ENCODE data around the gene IQCC. TPM values are rescaled to one million over a fixed set of nuclear protein-coding genes. Genes with fewer than 3 reads are reported as not detected.

The IQCC gene
- polyA plus RNA-seq, 1 experiment, result 1.3 TPM

DNA sequence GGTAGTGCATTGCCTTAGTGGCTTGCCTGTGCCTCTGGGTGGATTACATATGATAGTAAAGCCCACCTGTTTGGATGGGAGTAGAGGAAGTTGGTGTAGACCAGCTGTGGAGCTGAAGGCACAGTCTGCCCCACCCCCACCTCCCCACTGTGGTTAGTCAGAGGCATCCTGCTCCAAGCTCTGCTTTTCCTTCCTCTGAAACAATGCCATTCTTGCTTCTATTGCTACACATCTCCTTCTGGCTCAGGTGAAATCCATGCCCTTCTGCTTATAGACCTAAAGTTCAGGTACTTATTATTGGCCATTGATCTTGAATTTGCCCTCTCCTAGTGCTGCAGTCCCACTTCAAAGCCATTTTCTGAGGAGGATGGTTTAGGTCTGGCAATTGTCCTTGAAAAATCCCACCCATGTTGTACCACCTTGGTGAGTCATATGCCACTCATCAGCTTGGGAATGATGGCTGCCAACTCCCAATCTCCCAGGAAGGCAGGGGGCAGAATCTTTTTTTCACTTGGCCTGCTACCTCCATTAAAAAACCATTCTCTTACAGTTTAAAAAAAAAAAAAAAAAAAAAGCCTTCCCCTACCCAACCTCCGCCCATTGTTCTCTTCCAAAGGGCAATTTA, 32.7 kb upstream of the IQCC start:
- Histone ChIP-seq H3K27ac (ENCODE audit: low read depth, low read length) (peak overlapping the region; percentile 34), H3K4me3 (ENCODE audit: low read depth, low read length) (no peak overlapping the region), H3K27me3 (ENCODE audit: control insufficient read depth, insufficient read depth, low read length) (no peaks in the 10 kb centered on the region), H3K9me3 (ENCODE audit: control insufficient read depth, insufficient read depth, low read length) (no peaks in the 10 kb centered on the region)
- POLR2A ChIA-PET, result interaction anchor here (0.6 kb wide), 1 partner anchor 151 kb away, joined by 3 read pairs; no protein-coding TSS in a partner anchor
- DNase-seq (ENCODE audit: low read depth, low spot score), result no peak
- CTCF ChIA-PET, result no interaction called here
- TF ChIP-seq, protein P1, sequence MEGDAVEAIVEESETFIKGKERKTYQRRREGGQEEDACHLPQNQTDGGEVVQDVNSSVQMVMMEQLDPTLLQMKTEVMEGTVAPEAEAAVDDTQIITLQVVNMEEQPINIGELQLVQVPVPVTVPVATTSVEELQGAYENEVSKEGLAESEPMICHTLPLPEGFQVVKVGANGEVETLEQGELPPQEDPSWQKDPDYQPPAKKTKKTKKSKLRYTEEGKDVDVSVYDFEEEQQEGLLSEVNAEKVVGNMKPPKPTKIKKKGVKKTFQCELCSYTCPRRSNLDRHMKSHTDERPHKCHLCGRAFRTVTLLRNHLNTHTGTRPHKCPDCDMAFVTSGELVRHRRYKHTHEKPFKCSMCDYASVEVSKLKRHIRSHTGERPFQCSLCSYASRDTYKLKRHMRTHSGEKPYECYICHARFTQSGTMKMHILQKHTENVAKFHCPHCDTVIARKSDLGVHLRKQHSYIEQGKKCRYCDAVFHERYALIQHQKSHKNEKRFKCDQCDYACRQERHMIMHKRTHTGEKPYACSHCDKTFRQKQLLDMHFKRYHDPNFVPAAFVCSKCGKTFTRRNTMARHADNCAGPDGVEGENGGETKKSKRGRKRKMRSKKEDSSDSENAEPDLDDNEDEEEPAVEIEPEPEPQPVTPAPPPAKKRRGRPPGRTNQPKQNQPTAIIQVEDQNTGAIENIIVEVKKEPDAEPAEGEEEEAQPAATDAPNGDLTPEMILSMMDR (IDR thresholded peaks at IDR 0.05; ENCODE audit: low read depth, low read length), result no peak

DNA sequence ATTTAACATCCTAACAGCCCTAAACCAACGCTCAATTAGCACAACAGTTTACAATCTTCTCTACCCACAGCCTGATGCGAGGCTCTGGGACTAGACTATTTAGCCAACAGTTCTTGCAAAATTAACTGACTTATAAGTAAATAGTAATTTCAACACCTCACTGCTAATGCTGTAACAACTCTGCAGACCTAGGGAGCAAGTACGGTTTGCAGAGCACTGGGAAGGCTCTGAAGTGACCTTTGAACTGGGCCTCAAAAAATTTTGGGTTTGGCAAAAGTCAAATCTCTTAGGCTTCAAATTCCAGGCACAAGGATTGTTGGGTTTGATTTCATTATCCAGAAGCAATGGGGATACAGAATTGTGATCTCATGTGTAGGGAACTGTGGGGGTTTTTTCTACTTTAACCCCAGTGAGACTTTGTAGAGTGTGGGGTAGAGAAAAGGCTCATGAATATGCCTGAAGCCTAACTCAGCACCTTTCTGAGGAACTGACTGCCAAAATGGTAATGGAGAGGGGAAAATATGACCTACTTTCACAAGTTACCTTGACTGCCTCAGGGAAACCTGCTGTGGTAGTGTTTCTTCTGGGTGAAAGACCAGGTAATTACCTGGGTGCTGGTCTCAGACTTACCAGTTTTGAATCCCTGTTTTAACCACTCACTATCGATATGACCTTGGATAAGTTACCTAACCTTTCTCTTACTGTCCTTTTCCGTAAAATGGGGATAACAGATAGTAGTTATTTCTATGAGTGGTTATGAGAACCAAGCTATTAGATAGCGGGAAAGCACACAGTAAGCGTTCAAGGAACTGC, 26.9 kb upstream of the IQCC start:
- H3K27ac ChIP-seq (ENCODE audit: low read depth, low read length), result peak overlapping the region; percentile 58
- no peak for DNase-seq (ENCODE audit: low read depth, low spot score)
- CTCF ChIA-PET, result no interaction called here
- H3K27me3 ChIP-seq (ENCODE audit: control insufficient read depth, insufficient read depth, low read length), result no peaks in the 10 kb centered on the region
- TF ChIP-seq, protein P1 (IDR thresholded peaks at IDR 0.05; ENCODE audit: low read depth, low read length), result no peak
- no peak overlapping the region for H3K4me3 ChIP-seq (ENCODE audit: low read depth, low read length)
- H3K9me3 ChIP-seq (ENCODE audit: control insufficient read depth, insufficient read depth, low read length), result no peaks in the 10 kb centered on the region; the same call in 1 of the 2 replicates
- POLR2A ChIA-PET, result interaction anchor here (0.7 to 2.6 kb wide), 13 partner anchors 17 to 157 kb away, joined by 3 to 19 read pairs (median 7); partner anchors contain the start of genes CCDC28B, IQCC, KPNA6 and MARCKSL1

DNA sequence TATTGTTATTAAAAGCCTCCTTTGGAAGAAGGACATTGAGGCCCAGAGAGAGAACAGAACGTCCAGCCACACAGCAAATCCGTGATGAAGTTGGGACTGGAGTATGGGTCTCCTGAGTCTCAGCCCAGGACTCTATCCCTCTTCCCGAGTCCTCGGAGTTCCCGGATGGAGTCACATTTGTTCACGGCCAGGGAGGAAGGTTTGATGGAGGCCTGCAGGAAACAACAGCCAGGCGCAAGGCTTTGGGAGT, 26.4 kb upstream of the IQCC start:
- CTCF ChIA-PET, result no interaction called here
- no peak for DNase-seq (ENCODE audit: low read depth, low spot score)
- TF ChIP-seq, protein P1 (IDR thresholded peaks at IDR 0.05; ENCODE audit: low read depth, low read length), result no peak

DNA sequence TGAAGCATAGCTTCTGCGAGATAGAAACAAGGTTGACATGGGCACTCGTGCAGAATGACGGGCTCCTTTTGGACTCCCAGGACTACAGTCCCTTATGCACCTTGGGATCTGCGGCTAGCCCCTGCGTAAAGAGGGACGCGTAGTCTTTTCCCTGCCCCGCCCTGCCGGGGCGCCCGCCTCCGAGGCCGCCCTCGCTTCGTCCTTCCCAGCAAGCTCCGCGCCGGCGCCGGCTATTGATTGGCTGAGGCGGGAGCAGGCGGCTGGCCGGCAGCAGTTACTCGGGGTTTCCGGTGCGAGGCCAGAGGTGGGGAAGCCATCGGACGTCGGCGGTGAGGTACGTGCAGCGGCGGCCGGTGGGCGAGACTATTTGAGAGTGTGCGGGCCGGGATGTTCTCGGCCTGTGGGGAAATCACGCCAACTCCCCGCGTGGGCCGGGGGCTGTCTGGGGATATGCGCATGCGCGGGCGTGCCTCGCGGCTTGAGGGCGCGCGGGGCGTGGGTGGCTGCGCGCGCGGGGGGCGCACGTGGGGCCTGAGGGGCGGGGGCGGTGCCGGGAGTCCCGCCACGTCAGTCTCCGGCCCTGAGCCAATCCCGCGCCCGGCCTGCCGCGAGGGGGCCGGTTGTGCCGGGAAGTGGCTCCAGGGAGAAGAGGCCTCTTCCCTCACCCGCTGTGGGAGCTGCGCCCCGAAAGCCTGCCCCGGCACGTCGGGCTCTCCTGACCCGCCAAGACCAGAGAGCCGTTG, 25.9 kb upstream of the IQCC start, which contains the start of gene TXLNA:
Gene TXLNA (plus strand): TSS at position 233 of the 743 bp plus-strand sequence. CDS start 671 bp downstream, outside the sequence.
- H3K27ac ChIP-seq (ENCODE audit: low read depth, low read length), result peak within 1 kb of the TSS; percentile 97
- peak within 1 kb of the TSS; percentile 81 for H3K4me3 ChIP-seq (ENCODE audit: low read depth, low read length)
- TF ChIP-seq, protein P1 (IDR thresholded peaks at IDR 0.05; ENCODE audit: low read depth, low read length), result no peak
- ChIA-PET CTCF (interaction anchor here (0.6 kb wide), 1 partner anchor 159 kb away, joined by 6 read pairs; no protein-coding TSS in a partner anchor), POLR2A (interaction anchor here (0.5 to 2.6 kb wide), 16 partner anchors 18 to 156 kb away, joined by 3 to 19 read pairs (median 6); partner anchors contain the start of genes CCDC28B, IQCC, KPNA6 and MARCKSL1)
- DNase-seq (ENCODE audit: low read depth, low spot score), result peak; percentile 68
- H3K9me3 ChIP-seq (ENCODE audit: control insufficient read depth, insufficient read depth, low read length), result no peaks in the 10 kb centered on the region; the same call in 1 of the 2 replicates
- no peaks in the 10 kb centered on the region for H3K27me3 ChIP-seq (ENCODE audit: control insufficient read depth, insufficient read depth, low read length)

More for the DNA sequence above, 26.4 kb upstream of the IQCC start:
- no peaks in the 10 kb centered on the region; the same call in 1 of the 2 replicates for H3K9me3 ChIP-seq (ENCODE audit: control insufficient read depth, insufficient read depth, low read length)
- POLR2A ChIA-PET, result interaction anchor here (0.7 to 2.6 kb wide), 13 partner anchors 18 to 157 kb away, joined by 3 to 19 read pairs (median 7); partner anchors contain the start of genes CCDC28B, IQCC, KPNA6 and MARCKSL1
- H3K4me3 ChIP-seq (ENCODE audit: low read depth, low read length), result peak overlapping the region; percentile 81
- peak overlapping the region; percentile 58 for H3K27ac ChIP-seq (ENCODE audit: low read depth, low read length)
- no peaks in the 10 kb centered on the region for H3K27me3 ChIP-seq (ENCODE audit: control insufficient read depth, insufficient read depth, low read length)
